GM12892 (cell line): Measurements from ENCODE around the gene GPR15. TPM values are rescaled to one million over a fixed set of nuclear protein-coding genes. Genes with fewer than 3 reads are reported as not detected.

Experiments
- DNase-seq: peaks from one replicate; pipeline ENCODE4 v3.0.0; 2011; ENCODE audit not compliant: insufficient read length
- FAIRE-seq: peaks from 2 replicates; lab custom pipeline; 2011; peaks lifted over from hg19 to GRCh38; lab: Jason Lieb, UNC
- POLR2A ChIP-seq: IDR thresholded peaks from 2 replicates; pipeline ENCODE4 v1.6.1; 2011; ENCODE audit warnings: low read depth, low read length, control low read depth
- POLR2AphosphoS5 ChIP-seq: IDR thresholded peaks from 2 replicates; pipeline ENCODE4 v1.6.1; 2011; ENCODE audit warnings: low read depth, low read length, control low read depth
- TAF1 ChIP-seq: IDR thresholded peaks from 2 replicates; pipeline ENCODE4 v1.6.1; 2011; ENCODE audit warnings: low read depth, mild to moderate bottlenecking, control low read depth, low read length, borderline replicate concordance
- polyA plus RNA-seq: library from polyadenylated mRNA; unstranded; fragments of >200 nt; gene quantifications from one replicate; pipeline ENCODE4 v1.2.1, GENCODE V29; 2012; ENCODE audit warnings: missing spikeins, inconsistent platforms; ENCODE audit not compliant: missing spikeins

The GPR15 gene
- 124 TPM for polyA plus RNA-seq

GRCh38 chr3:98531622-98532274 lies at the start of gene GPR15:
TSS of gene GPR15 (plus strand) at chr3:98531978. CDS start at chr3:98532034, 56 bp downstream.
- peak; percentile 81 for FAIRE-seq
- TF ChIP-seq TAF1 = no peak
- peak; percentile 89; the same call in 1 of the 2 replicates for TF ChIP-seq POLR2AphosphoS5
- TF ChIP-seq POLR2A = peak; percentile 81
- no peak for DNase-seq

GRCh38 chr3:98482717-98483482 lies 48.9 kb upstream of the GPR15 start:
- no peak for FAIRE-seq
- TF ChIP-seq POLR2AphosphoS5 (no peak), TAF1 (no peak), POLR2A (no peak)
- no peak for DNase-seq

- DNase-seq (no peak), FAIRE-seq (no peak)
These were observed 48.2 kb upstream of the GPR15 start for GRCh38 chr3:98483626-98484025.

GRCh38 chr3:98497381-98497780 lies 34.4 kb upstream of the GPR15 start, which contains the start of gene OR5K2:
TSS of gene OR5K2 (plus strand) at chr3:98497681. CDS start at chr3:98497681, 0 bp downstream.
- no peak for TF ChIP-seq POLR2A
- TF ChIP-seq TAF1 = no peak
- no peak for TF ChIP-seq POLR2AphosphoS5
- FAIRE-seq = no peak
- no peak for DNase-seq

More at GRCh38 chr3:98483626-98484025, 48.2 kb upstream of the GPR15 start:
- no peak for TF ChIP-seq POLR2A
- no peak for TF ChIP-seq POLR2AphosphoS5
- TF ChIP-seq TAF1 = no peak

- no peak for TF ChIP-seq POLR2A
- DNase-seq = no peak
- FAIRE-seq = no peak
These were observed 31.8 kb upstream of the GPR15 start for GRCh38 chr3:98500019-98500418.

GRCh38 chr3:98501270-98501669 lies 30.5 kb upstream of the GPR15 start:
- TF ChIP-seq POLR2AphosphoS5 (no peak), TAF1 (no peak)
- no peak for FAIRE-seq
- DNase-seq = no peak

- TF ChIP-seq POLR2A (no peak), TAF1 (no peak), POLR2AphosphoS5 (no peak)
- DNase-seq = no peak
- no peak for FAIRE-seq
These were observed 29.8 kb upstream of the GPR15 start for GRCh38 chr3:98501863-98502576.

- FAIRE-seq (no peak), DNase-seq (no peak)
- TF ChIP-seq TAF1 (no peak), POLR2AphosphoS5 (no peak), POLR2A (no peak)
These were observed 27.2 kb upstream of the GPR15 start for GRCh38 chr3:98504539-98504938.

GRCh38 chr3:98508582-98508981 lies 23.2 kb upstream of the GPR15 start:
- FAIRE-seq = no peak
- TF ChIP-seq TAF1 (no peak), POLR2AphosphoS5 (no peak), POLR2A (no peak)
- DNase-seq = no peak

GRCh38 chr3:98512576-98512975 lies 19.2 kb upstream of the GPR15 start:
- FAIRE-seq (no peak), DNase-seq (no peak)
- TF ChIP-seq TAF1 (no peak), POLR2A (no peak), POLR2AphosphoS5 (no peak)

- DNase-seq = no peak
- no peak for TF ChIP-seq POLR2A
- no peak for TF ChIP-seq TAF1
- no peak for TF ChIP-seq POLR2AphosphoS5
- FAIRE-seq = no peak
These were observed 18.7 kb upstream of the GPR15 start for GRCh38 chr3:98513091-98513511.

- no peak for TF ChIP-seq POLR2AphosphoS5
- 0 out of 2 replicates have a peak, but pooled peaks have one; percentile 2 for TF ChIP-seq POLR2A
- no peak for TF ChIP-seq TAF1
- DNase-seq (no peak), FAIRE-seq (no peak)
These were observed 18.0 kb upstream of the GPR15 start for GRCh38 chr3:98513736-98514135.
